Kidney glomerular epithelial cell (primary cell): ENCODE measurements around the gene PLSCR3.

Experiments used
- DNase-seq: peaks from one replicate; lab custom pipeline; 2025; lab: John Stamatoyannopoulos, UW

PLSCR3 gene

DNA sequence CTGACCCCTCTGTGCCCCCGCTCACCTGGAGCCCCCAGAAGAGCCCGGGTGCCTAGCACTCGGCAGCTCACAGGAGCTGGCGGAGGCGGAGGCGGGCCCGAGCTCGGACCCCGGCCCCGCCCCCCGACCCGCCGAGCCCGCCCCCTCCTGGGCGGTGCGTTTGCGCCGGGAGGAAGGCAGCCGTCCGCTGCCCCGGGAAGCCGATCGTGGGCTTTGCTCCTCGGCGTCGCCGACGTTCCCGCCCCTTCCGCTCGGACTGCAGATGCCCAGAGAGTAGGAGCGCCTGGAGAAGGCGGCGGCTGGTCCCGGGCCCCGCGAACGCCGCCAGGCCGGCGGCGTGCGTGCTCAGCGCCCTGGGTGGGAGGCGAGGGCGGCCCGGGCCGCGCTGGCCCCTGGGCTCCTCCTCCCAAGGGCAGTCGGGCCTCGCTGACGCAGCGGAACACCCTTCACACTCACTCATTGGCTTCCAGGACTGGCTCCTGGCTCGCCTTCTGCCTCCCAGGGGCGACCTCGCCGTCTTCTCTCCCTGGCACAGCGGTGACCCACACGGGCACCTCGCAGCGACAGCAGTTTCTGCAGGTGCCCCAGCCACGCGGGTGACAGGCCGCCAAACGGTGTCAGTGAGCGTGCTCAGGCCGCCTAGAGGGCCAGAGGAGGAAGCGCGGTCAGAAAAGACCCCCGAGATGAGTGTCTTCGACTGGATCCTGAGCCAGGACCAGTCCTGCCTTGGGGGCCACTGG lies at the start of gene PLSCR3:
PLSCR3 (minus strand) TSS at position 74 of the 740 bp plus-strand sequence. CDS start 415 bp downstream, outside the sequence.
- DNase-seq, result peak; percentile 58

DNA sequence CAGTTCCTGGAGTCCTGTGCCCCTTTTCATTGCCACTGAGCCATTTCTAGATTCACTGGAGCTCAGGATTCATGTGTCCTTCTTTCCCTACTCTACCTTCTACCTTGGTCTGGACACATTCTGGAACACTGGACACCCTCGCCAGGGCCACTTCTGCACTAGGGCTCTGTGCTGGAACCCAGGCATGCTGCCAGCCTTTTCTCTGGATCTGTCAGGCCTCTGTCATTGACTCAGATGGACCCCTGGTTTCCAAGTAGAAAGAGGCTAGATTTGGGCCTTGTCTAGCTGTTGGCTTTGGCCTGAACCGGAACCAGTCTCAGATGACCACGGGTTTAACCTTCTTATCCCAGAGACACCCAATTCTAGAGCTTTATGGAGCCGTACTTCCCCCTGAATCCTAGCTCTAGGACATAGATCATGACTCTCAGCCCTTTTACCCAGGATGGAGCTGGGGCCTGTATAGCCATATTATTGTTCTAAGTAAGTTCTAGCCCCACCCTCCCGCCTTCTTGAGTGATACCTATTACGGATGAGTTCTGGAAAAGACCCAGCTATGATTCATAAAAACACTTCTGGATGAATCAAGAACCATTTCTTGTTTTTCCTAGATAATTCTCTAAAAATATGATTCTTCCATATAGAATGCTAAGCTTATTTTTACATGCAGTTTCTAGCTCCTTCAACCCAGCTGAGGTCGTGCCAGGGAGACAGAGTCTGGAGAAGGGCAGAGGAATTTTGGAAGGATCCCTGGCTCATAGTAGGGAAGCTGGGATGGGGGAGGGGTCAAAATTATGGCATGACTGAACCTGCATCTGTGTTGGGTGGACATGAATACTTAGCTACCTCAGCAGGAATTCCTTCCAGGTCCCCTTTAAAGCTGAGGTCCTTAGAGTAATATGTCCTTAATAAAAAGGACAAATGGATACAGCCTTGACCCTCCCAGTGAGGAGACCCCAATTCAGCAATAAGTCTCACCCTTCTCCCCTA lies 49.5 kb upstream of the PLSCR3 start:
- no peak for DNase-seq

DNA sequence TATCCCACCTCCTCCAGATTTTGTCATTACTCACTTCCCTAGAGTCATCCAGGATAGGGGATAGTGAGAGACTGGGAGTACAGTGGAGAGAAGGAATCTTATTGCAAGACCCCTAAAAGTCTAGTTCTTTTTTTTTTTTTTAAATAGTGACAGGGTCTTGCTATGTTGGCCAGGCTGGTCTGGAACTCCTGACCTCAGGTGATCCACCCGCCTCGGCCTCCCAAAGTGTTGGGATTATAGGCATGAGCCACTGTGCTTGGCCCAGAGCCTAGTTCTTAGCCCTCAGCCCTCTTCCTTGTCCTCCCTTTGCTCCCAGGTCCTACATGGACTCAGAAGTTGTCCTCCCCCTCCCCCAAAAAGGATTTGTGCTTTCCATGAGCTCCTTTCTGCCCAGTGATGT lies 47.8 kb upstream of the PLSCR3 start:
- no peak for DNase-seq

DNA sequence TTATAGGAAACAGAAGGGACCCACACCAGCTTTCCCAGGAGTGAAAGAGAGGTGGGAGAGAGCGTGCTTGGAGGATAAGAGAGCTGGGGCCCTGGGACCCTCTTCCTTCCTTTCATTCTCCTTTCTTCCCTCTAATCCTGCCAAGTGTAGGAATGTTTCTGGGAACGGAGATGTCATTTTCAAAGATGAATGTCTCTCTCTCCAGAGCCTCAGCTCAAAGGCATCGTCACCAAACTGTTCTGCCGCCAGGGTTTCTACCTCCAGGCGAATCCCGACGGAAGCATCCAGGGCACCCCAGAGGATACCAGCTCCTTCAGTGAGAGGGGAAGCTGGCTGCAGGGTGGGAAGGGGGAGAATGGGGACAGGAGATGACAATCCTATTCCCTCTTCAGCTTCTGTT lies 46.9 kb upstream of the PLSCR3 start:
- DNase-seq, result no peak

GRCh38 chr17:7440834-7441195 lies 46.5 kb upstream of the PLSCR3 start:
- peak; percentile 33 for DNase-seq

- peak; percentile 25 for DNase-seq
Measured at GRCh38 chr17:7440113-7440833, 45.9 kb upstream of the PLSCR3 start.

DNA sequence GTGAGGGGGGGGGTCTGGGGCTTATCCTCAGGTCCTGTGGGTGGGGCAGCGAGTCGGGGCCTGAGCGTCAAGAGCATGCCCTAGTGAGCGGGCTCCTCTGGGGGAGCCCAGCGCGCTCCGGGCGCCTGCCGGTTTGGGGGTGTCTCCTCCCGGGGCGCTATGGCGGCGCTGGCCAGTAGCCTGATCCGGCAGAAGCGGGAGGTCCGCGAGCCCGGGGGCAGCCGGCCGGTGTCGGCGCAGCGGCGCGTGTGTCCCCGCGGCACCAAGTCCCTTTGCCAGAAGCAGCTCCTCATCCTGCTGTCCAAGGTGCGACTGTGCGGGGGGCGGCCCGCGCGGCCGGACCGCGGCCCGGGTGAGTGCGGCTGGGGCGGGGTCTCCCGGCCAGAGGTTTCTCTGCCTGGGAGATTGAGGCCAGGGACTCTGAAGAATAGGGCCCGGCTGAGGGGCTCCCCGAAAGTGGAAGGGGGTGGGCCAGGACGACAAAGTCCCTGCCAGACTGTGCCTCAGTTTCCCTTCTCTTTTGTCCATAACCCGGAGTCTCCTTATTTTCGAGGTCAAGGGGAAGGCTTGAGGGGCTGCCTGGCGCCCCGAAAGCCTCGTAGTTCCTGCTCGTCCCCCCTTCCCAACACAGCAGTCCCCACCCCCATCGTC lies 45.3 kb upstream of the PLSCR3 start, which contains the start of gene FGF11:
FGF11 (plus strand) TSS at position 51 of the 651 bp plus-strand sequence; CDS start at position 160, 109 bp downstream.
- no peak for DNase-seq

- DNase-seq, result no peak
Measured at GRCh38 chr17:7438656-7439460, 44.5 kb upstream of the PLSCR3 start.

- no peak for DNase-seq
Measured at GRCh38 chr17:7437950-7438614, 43.8 kb upstream of the PLSCR3 start.

DNA sequence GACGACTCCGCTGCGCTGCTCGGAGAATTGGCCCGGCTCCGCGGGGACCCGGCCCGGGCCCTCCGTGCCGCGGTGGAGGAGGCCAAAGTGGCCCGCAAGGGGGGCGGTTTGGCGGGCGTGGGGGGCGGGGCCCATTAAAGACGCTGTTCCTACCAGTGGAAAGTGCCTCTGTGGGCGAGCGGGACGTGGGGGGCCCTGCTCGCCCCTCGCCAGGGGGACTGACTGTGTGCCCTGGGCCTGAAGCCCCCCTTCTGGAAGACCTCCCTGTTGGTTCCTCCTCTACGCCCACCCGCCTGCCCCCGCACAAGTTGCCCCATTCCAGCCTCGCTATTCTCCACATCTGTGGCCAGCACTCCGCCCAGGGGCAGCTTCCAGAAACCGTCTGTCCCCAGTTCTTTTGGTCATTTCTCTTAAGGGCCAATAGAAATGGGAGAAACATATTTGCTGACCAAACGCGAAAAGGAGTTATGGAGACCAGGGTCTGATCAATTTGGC lies 43.1 kb upstream of the PLSCR3 start:
- no peak for DNase-seq

- peak; percentile 40 for DNase-seq
Measured at GRCh38 chr17:7436556-7437368, 42.4 kb upstream of the PLSCR3 start.

- DNase-seq, result no peak
Measured at GRCh38 chr17:7435676-7436555, 41.6 kb upstream of the PLSCR3 start.

DNA sequence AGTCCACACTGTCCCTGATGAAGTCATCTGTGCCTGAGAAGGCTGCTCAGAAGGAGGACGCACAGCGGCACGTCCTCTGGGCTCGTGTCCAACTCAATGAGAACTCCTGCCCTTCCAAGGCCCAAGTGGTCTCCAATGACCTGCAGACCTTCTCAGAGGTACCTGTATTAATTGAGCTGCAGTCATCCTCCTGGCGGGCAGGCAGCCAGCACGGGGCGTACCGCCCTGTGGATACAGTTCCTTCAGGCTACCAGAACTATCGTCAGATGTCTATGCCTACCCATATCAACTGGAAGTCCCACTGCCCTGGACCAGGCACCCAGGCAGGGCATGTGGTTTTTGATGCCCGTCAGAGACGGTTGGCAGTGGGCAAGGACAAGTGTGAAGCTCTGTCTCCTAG lies 38.0 kb upstream of the PLSCR3 start:
- DNase-seq, result no peak

DNA sequence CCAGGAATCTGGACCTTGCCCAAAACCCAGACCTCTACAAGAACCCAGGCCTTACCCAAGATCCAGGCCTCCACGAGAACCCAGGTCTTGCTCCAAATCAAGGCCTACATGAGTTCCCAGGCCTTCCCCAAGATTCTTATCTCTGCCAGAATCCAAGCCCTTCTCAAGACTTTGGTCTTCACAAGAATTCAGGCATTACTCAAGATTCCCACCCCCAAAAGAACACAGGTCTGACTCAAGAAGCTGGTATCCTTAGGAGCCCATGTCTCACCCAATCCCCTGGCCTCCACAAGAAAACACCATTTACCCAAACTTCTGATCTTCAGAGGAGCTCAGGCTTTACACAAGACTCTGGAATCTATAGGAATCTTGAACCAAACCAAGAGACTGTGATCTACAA lies 36.9 kb upstream of the PLSCR3 start:
- no peak for DNase-seq

DNA sequence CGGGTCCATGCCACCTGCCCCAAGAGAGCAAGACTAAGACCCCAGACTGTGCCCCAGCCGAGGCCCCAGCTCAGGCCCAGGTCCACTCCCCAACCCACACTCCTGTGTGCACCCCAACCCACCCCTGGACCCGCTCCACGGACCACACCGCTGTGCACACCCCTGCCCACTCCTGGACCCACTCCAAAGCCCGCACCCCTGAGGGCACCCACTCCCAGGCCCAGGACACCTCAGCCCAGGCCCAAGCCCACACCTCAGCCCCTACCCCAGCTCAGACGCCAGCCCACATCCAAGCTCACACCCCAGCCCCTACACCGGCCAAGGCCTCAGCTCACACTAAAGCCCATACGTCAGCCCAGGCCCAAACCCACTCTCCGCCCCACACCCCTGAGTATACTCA lies 35.4 kb upstream of the PLSCR3 start:
- DNase-seq, result no peak

DNA sequence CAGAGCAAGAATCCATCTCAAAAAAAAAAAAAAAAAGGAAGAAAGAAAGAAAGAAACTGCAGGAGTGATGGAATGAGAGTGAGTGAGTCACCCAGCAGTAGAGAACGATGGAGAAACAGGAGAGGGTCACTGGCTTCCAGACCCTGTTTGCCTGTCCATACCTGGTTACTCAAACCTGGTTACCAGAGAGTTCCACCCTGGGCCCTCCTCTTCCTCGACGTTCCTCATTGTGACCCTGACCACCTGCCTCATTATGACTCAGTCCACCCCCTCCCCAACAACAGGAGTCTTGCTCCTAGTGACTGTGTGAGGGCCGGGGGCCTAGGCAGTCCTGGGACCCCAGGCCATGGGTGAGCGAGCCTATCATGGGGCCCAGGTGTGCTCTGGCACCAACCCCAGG lies 34.2 kb upstream of the PLSCR3 start, which contains the start of gene SPEM3:
SPEM3 (plus strand) TSS at position 301 of the 400 bp plus-strand sequence; CDS start at position 347, 46 bp downstream.
- DNase-seq, result no peak

- no peak for DNase-seq
Measured at GRCh38 chr17:7427549-7427948, 33.2 kb upstream of the PLSCR3 start.

GRCh38 chr17:7426896-7427489 lies 32.7 kb upstream of the PLSCR3 start:
- no peak for DNase-seq
